GM18505 (cell line): Measurements from ENCODE around the gene PPP1R37.
A peak's percentile ranks its signal among the peaks of the same experiment; 100 is the strongest.

ENCODE experiments used
- ATAC-seq: cut with Tn5 transposase; IDR thresholded peaks from one replicate; pipeline ENCODE4 v1.9.1; 2021; ENCODE audit not compliant: unreplicated experiment
- POLR2A ChIP-seq: IDR thresholded peaks from 4 replicates; pipeline ENCODE4 v1.6.1; 2011; ENCODE audit warnings: borderline replicate concordance; ENCODE audit not compliant: insufficient read depth, insufficient read length; ENCODE audit errors: extremely low read depth

PPP1R37 gene

DNA sequence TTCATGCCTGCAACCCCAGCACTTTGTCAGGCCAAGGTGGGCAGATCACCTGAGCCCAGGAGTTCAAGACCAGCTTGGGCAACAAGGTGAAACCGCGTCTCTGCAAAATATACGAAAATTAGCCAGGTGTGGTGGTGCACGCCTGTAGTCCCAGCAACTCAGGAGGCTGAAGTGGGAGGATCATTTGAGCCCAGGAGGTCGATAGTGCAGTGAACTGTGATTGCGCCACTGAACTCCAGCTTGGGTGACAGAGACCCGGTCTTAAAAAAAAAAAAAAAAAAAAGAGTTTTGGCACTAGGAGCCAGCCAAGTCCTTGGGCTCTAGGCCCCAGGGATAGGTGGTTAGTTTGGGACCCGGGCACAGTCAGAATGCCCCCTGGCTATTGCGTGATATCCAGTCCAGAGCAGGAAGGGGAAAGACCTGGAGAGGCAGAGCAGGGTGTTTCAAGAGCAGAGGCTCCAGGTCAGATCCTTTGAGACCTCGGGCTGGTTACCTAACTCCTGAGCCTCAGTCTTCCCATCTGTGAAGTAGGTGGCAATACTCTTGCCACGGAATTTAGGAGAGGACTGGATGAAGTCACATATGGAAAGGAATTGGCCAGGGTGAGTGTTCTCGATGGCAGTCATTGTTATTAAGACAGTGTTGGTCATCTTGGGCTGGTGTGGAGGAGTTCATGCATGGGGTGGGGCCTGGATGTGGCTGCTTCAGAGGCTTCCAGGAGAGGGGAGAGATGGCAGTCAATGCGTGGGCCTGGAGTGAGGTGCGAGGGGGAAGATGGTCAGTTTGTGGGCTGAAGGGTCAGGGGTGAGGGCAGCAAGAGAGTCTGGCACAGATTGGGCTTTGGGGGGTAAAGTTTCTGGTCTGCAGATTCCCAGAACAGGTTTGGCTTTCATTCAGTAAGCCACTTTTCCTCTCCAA is 2.8 kb downstream of the PPP1R37 start:
- no peak for TF ChIP-seq POLR2A
- no peak for ATAC-seq

DNA sequence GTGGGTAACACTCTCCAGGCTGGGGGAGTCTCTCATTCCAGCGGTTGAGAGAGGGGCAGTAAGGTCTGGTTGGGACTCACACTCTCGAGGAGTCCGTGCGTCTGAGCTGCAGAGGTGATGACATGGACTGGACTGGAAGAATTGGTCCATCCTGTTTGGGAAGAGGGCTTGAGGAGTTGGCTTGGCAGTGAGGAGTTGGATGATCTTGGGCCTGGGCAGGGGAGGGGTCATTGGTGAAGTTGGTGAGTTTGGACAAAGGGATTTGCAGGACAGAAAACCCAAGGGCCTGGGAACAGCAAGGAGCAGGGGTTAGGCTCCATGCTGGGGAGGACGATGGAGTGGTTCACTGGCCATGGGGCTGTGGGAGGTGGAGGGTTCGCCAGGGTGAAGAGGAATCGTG is 3.7 kb downstream of the PPP1R37 start:
- ATAC-seq, result no peak
- TF ChIP-seq POLR2A, result no peak

DNA sequence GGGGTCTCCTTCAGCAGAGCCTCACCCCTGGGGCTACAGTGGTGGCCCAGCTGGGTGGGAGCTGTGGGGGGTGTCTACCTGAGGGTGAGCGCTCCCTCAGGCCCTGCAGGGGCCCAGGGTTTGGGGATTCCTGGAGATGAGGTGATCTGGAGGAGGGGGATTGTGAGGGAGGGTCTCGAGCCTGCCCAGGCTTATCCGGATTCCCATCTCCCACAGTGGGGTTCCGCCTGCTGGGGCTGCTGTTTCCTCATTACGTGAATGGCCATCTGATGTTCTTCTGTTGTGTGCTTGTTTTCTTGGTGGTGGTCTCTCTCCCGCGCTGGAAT is 4.4 kb downstream of the PPP1R37 start:
- no peak for TF ChIP-seq POLR2A

DNA sequence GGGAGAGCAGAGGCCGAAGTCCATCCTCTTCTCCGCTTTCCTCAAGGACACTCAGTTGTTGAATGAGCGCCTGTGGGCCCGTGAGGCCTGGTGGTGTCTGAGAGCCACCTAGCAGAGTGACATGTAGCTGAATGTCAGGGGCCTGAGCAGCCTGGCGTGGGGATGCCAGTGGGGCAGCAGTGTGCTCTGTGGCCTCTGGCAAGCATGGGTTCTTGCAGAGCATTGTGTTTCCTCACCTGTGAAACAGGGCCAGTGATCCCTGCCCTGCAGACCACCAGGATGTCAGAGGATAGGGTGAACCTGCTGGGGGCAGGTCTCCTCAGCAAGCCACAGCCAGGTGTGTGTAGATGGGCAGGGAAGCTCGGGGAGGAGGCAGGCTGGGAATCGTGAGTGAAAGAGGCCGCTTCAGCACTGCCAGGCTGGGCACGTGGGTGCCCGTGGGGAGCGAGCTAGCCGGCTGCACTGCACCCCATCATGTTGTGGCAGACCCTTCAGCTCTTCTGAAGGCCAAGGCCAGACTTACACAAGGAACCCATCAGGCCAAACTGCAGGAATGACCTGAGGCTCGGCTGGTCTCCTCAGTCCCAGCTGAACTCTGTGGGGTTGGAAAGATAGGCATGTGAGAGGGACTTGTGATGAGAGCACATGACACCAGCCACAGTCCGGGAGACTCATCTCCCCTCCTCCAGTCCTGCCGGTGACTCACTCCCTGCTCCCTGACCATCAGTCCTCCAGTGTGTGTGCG is 5.0 kb downstream of the PPP1R37 start:
- no peak for ATAC-seq
- no peak for TF ChIP-seq POLR2A

More for the DNA sequence above, 4.4 kb downstream of the PPP1R37 start:
- ATAC-seq, result no peak

DNA sequence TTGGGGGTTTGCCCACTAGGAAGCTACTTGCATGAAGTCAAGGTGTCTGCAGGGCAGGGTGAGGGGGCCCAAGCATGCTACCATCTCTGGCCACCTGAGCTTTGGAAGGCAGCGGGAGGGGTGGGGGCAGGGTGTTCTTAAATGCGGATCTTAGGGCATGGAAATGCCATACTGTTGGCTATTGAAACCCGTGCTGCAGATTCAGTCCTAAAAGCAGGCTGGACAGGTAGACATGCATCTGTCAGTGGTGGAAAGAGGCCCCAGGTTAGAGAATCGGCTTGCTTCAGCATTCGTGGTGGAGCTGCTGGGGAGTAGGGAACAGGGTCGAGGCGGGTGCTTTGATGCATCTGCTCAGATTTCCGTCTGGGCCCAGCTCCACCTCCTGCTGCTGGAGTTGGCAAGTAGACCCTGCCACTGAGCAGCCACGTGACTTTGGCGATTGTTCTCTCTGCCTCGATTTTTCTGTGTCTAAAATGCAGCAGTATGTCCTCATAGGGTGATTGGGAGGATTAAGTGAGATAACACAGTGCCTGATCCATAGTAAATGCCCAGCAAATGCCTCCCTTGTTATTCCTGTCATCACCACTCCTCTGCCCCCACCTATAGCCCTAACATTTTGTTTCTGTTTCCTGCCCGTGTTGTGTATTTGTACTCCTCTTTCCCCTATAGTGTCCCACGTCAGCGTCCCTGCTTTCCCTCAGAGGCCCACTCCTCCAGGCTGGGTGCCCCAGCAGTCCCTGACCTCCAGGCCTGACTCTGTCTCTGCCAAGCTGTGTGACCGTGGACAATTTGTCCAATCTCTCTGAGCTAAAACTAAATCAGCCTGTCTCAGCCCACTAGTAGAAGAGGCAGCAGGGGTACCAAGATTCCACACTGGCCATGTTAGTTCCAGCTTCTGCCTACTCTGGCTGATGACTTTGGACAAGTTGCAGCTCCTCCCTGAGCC is 5.8 kb downstream of the PPP1R37 start:
- no peak for TF ChIP-seq POLR2A
- ATAC-seq, result no peak

DNA sequence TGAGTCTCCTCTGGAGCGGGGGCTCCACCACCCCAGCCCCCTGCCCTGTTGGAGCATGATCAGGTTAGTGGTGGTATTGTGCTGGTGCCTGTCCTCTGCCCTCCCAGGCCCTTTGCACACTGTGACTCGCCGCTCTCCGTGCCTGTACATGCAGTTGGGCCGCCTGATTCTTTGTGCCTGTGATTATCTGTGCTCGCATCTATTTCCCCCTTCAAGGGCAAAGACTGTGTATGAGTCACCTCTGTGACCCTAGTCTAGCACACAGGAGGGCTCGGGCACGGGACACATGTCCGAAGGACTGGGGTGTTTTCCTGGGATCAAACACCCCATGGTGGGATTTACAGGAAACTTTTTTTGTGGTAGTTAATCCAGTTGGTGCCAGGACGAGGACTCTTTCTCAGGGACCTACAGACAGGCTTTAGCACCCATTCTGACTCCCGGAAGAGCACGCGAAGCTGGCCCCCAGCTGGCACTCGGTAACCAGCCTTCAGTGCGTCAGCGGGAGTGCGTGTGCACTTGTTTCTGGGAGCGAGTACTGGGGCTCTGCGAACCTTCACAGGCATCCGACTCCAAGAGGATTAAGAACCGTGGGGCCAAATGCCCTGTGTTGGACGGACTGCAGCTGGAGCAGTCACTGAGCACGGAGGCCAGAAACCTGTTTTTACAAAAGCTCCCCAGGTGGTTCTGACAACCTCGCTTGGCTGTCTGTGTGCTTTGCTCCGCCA is 6.7 kb downstream of the PPP1R37 start:
- ATAC-seq, result no peak
- no peak for TF ChIP-seq POLR2A

DNA sequence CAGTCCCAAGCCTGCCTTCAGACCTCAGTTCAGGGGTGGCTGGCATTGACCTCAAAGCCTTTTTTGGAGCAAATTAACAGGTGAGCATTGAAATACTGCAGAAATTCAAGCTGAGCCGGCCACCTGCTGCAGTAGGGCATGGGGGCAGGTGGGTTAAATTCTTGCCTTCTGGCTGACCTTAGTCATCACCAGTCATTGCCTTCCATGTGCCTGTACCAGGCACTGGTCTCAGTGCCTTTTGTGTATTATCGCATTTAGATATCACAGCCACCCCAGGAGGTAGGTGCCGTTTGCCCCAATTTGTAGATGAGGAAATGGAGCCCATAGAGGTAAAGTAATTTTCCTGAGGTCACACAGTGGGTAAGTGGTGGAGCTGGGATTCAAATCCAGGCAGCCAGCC is 7.2 kb downstream of the PPP1R37 start:
- TF ChIP-seq POLR2A, result no peak
- no peak for ATAC-seq

DNA sequence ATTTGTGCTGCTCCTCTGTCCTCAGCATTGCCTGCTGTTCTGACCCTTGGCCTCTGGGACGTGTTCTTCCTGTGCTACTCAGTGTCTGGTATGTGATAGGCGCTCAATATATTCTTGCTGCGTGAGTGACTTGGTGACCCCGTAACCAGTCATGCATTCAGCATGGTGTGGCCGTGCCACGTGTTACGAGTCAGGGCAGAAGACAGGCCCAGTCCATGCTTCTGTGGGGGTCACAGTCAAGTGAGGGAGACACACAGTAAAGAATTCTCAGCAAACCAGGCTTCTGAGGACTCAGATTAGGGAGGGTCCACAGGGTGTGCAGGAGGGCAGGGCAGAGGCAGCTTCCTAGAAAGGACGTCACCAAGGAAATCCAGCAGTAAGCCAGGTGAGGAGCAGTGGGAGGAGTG is 7.9 kb downstream of the PPP1R37 start:
- ATAC-seq, result no peak
- TF ChIP-seq POLR2A, result no peak

DNA sequence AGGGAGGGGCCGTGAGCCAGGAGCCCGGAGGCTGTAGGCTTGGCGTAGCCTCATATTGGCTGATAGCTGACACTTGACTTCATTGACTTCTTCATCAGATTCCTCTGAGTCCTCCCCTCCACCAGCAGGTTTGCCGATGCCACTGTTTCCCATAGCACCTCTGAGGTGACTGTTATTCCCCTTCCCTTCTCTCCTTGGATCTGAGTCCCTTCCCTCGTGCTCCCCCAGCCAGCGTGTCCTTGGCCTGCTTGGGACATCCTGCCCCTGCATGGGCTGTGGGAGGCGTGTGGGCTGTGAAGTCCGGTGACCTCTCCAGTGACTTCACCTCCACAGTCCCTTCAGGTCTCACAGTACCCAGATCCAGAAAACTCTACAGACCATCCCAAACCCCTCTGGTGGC is 8.8 kb downstream of the PPP1R37 start:
- TF ChIP-seq POLR2A, result no peak
- ATAC-seq, result no peak

DNA sequence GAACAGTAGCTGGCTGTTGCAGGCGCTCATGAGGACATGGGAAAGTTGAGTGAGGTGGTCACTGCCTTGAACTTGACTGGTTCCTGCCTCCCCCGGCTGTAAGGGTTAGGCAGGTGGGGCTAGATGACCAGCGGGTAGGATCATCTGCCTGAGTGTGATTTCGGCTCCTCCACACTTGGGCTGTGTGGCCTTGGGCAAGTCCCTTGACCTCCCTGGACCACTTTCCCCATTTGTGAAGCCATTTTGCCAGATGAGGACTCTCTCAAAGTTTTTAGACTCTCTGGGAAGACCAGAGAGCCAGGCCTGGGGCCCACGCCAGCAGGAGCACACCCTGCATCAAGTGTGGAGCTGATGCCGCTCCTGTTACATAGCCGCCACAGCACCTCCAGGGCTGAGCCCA is 9.5 kb downstream of the PPP1R37 start:
- no peak for ATAC-seq
- no peak for TF ChIP-seq POLR2A

DNA sequence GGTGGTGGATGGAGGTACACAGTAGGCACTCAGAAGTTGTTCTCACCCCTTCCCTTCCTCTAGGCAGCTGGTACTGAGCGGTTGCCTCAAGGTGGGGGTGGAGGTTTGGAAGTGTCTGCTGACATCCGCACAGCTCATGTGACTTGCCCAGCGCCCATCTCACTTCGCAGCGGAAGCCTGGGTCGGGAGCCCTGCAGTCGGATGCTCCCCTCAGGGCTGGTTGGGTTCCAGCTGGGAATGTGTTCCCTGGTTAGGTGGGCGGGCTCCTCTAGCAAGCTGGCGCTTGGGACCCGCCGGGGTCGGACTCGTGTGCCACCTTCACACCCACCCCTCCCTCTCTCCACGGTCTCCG is 10.2 kb downstream of the PPP1R37 start:
- ATAC-seq, result no peak

DNA sequence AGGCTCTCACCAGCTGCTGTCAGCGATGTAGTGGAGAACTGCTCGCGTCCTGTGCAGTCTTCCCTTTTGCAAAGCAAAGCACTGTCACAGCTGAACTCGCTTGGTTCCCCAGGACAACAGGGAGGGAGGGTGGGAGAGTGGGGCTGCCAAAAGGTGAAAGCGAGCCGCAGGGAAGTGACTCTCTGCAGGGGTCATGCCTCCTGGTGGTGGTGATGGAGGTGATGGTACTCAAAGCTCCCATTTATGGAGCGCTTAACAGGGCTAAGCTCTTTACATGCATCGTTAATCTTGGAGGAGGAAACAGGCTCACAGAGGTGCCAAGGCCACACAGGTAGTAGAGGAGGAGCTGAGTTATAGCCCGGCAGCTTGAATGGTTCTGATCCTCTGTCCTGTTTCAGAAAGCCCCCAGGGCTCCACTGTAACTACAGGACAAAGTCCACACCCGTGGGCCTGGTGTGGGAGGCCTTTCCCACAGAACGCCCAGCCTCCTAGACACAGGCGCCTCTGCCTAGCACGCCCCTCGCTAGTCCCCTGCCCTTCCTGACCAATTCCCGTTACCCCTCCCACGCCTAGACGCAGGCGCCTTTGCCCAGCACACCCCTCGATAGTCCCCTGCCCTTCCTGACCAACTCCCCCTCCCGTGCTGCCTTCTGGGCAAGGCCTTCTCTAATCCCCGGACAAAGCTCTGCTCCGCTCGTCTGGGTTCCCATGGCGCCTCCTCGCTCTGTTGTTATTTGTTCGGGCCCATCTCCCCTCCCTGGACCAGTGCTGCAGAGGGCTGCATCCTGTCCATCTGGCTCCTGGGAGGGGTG is 10.7 kb downstream of the PPP1R37 start:
- peak; percentile 3 for TF ChIP-seq POLR2A
- ATAC-seq, result no peak

More for the DNA sequence above, 10.2 kb downstream of the PPP1R37 start:
- TF ChIP-seq POLR2A, result peak; percentile 12
